GM23338 (cell line): ENCODE results near the gene SMYD3. TPM values are rescaled to one million over a fixed set of nuclear protein-coding genes. Genes with fewer than 3 reads are reported as not detected.

ENCODE experiments used
- ATAC-seq: fragments of 200-7000 bp; cut with Tn5 transposase; 3 replicates; pipeline ENCODE4 v1.9.1; 2020
- DNase-seq: peaks from one replicate; pipeline ENCODE4 v3.0.0-alpha.2; 2015; ENCODE audit warnings: low spot score
- H2AFZ ChIP-seq: fragments of 200-600 bp; sonication (generic); 2 replicates; pipeline ENCODE4 v1.8.0; 2016; ENCODE audit warnings: antibody characterized with exemption, mild to moderate bottlenecking, moderate library complexity
- H3F3A ChIP-seq: fragments of 200-600 bp; sonication (generic); replicated peaks from 2 replicates; pipeline ENCODE4 v1.8.0; 2017; ENCODE audit warnings: antibody characterized with exemption, mixed run types, low read depth
- H3K27ac ChIP-seq: fragments of 200-600 bp; sonication (generic); 2 replicates; pipeline ENCODE4 v1.6.1; 2016; ENCODE audit warnings: low read depth
- H3K27me3 ChIP-seq: fragments of 200-600 bp; sonication (generic); 2 replicates; pipeline ENCODE4 v1.8.0; 2016; ENCODE audit warnings: mild to moderate bottlenecking, mixed run types, moderate library complexity; ENCODE audit not compliant: insufficient read depth
- H3K36me3 ChIP-seq: fragments of 200-600 bp; sonication (generic); 2 replicates; pipeline ENCODE4 v1.8.0; 2016; ENCODE audit warnings: mild to moderate bottlenecking; ENCODE audit not compliant: insufficient read depth
- H3K4me1 ChIP-seq: fragments of 200-600 bp; sonication (generic); 2 replicates; pipeline ENCODE4 v1.8.0; 2016; ENCODE audit warnings: mild to moderate bottlenecking, moderate library complexity; ENCODE audit not compliant: insufficient read depth
- H3K4me2 ChIP-seq: fragments of 200-600 bp; sonication (generic); 2 replicates; pipeline ENCODE4 v1.7.1; 2017; ENCODE audit warnings: mixed run types
- H3K4me3 ChIP-seq: fragments of 200-600 bp; sonication (generic); 2 replicates; pipeline ENCODE4 v1.6.1; 2016; ENCODE audit warnings: mixed run types
- H3K79me2 ChIP-seq: fragments of 200-600 bp; sonication (generic); replicated peaks from 2 replicates; pipeline ENCODE4 v1.8.0; 2017; ENCODE audit warnings: mild to moderate bottlenecking; ENCODE audit not compliant: insufficient read depth
- H3K9me2 ChIP-seq: fragments of 200-600 bp; sonication (generic); 2 replicates; pipeline ENCODE4 v1.8.0; 2017; ENCODE audit not compliant: insufficient read depth
- H4K20me1 ChIP-seq: fragments of 200-600 bp; sonication (generic); replicated peaks from 2 replicates; pipeline ENCODE4 v1.8.0; 2017; ENCODE audit warnings: mild to moderate bottlenecking; ENCODE audit not compliant: insufficient read depth
- H3K27ac Mint-ChIP-seq: 2 replicates; pipeline ENCODE4 v1.8.0; 2020; ENCODE audit warnings: inconsistent platforms, mild to moderate bottlenecking, moderate library complexity, mixed read lengths
- H3K27me3 Mint-ChIP-seq: 3 replicates; pipeline ENCODE4 v1.8.0; 2022; ENCODE audit warnings: low read depth, mild to moderate bottlenecking, moderate library complexity, mixed read lengths, inconsistent platforms; ENCODE audit not compliant: insufficient read depth, poor library complexity
- H3K36me3 Mint-ChIP-seq: 3 replicates; pipeline ENCODE4 v1.8.0; 2021; ENCODE audit warnings: low read depth, mild to moderate bottlenecking, inconsistent platforms, moderate library complexity, mixed read lengths
- H3K4me1 Mint-ChIP-seq: 3 replicates; pipeline ENCODE4 v1.8.0; 2020; ENCODE audit warnings: mild to moderate bottlenecking, inconsistent platforms, mixed read lengths
- H3K4me3 Mint-ChIP-seq: 3 replicates; pipeline ENCODE4 v1.8.0; 2021; ENCODE audit warnings: moderate library complexity, mild to moderate bottlenecking, inconsistent platforms, mixed read lengths
- H3K9me3 Mint-ChIP-seq: 3 replicates; pipeline ENCODE4 v1.8.0; 2020; ENCODE audit warnings: moderate library complexity, mild to moderate bottlenecking, inconsistent platforms, mixed read lengths
- CREB1 ChIP-seq: fragments of 250-450 bp; sonication (Bioruptor Pico); IDR thresholded peaks from 2 replicates; pipeline ENCODE4 v1.5.0; 2020; ENCODE audit warnings: low read depth, mild to moderate bottlenecking, moderate library complexity
- EZH2 ChIP-seq: fragments of 200-600 bp; sonication (generic); IDR thresholded peaks from one replicate; pipeline ENCODE4 v1.8.0; 2017; ENCODE audit warnings: antibody characterized with exemption, mild to moderate bottlenecking, low read depth; ENCODE audit not compliant: unreplicated experiment
- EZH2phosphoT487 ChIP-seq: fragments of 200-600 bp; sonication (generic); IDR thresholded peaks from one replicate; pipeline ENCODE4 v1.8.1; 2018; ENCODE audit warnings: antibody characterized with exemption; ENCODE audit not compliant: unreplicated experiment
- JUNB ChIP-seq: IDR thresholded peaks from one replicate; pipeline ENCODE4 v1.6.1; 2016; ENCODE audit warnings: antibody characterized with exemption; ENCODE audit not compliant: unreplicated experiment
- NANOG ChIP-seq: IDR thresholded peaks from 2 replicates; pipeline ENCODE4 v1.6.1; 2016; ENCODE audit warnings: antibody characterized with exemption, borderline replicate concordance
- POLR2AphosphoS5 ChIP-seq: IDR thresholded peaks from 2 replicates; pipeline ENCODE4 v1.6.1; 2016; ENCODE audit warnings: antibody characterized with exemption, low read depth
- STAT1 ChIP-seq: IDR thresholded peaks from one replicate; pipeline ENCODE4 v1.6.1; 2016; ENCODE audit warnings: antibody characterized with exemption; ENCODE audit not compliant: unreplicated experiment
- ZNF114 ChIP-seq: fragments of 250-450 bp; sonication (Bioruptor Pico); IDR thresholded peaks from 2 replicates; pipeline ENCODE4 v1.5.0; 2020; ENCODE audit warnings: mild to moderate bottlenecking, moderate library complexity
- ZNF331 ChIP-seq: fragments of 250-450 bp; sonication (Bioruptor Pico); IDR thresholded peaks from 2 replicates; pipeline ENCODE4 v1.5.0; 2020; ENCODE audit warnings: low read depth, mild to moderate bottlenecking, moderate library complexity
- polyA plus RNA-seq: library from polyadenylated mRNA; unstranded; fragments of >200 nt; fragmentation: Nextera tagmentation; extraction: Ambion mirVana; gene quantifications from 2 replicates; pipeline ENCODE4 v1.2.1, GENCODE V29; 2016
- total RNA-seq: library from RNA; depleted of rRNA; stranded (reverse); fragments of >200 nt; shearing (Covaris generic); gene quantifications from 2 replicates; pipeline ENCODE4 v1.2.3, GENCODE V29; 2014
- TF ChIP-seq, protein P1 (sequence below): IDR thresholded peaks from one replicate; pipeline ENCODE4 v1.6.1; 2018; ENCODE audit warnings: antibody characterized with exemption; ENCODE audit not compliant: unreplicated experiment
- TF ChIP-seq, protein P2 (sequence below), 2 experiments: fragments of 200-600 bp in 1 of 2; sonication (generic) in 1 of 2; conservative IDR thresholded peaks; 2 replicates each; pipeline versions ENCODE4 v1.5.1 to v1.6.1; 2016 to 2017; ENCODE audit warnings: antibody characterized with exemption in 2 of 2, low read depth in 2 of 2, mild to moderate bottlenecking in 2 of 2, moderate library complexity in 1 of 2
- TF ChIP-seq, protein P3 (sequence below): IDR thresholded peaks from 2 replicates; pipeline ENCODE4 v1.6.1; 2016; ENCODE audit warnings: antibody characterized with exemption
- TF ChIP-seq, protein P4 (sequence below): fragments of 250-450 bp; sonication (Bioruptor Pico); IDR thresholded peaks from 2 replicates; pipeline ENCODE4 v1.5.0; 2020; ENCODE audit warnings: mild to moderate bottlenecking, moderate library complexity

Gene SMYD3
- total and polyA plus RNA-seq, 2 experiments from 2014 or later = 31.8 to 34.4 TPM

DNA sequence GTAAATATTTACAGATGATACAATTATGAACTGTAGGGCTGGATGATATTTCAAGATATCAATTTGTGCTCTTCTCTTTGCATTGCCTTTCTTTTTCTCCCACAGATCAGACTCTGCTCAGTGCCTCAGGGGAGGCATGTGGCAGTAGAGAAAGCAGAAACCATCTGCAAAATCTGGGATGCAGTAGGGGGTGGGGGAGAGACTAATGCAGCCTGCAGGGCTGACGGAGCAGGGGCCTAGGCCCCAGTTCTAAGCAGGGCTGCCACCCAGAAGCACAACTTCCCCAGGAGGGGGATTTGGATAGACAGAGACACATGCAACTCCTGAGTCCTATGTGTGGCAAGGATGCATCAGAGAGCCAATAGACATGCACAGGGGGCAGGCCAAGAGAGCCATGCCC, 511.6 kb downstream of the SMYD3 start:
- H3K36me3 Mint-ChIP-seq = no peaks in the 10 kb centered on the region
- Histone ChIP-seq H3K4me1 (peaks cover 11% of the 10 kb centered on the region), H3K4me3 (no peak overlapping the region), H4K20me1 (no peaks in the 10 kb centered on the region; the same call in 1 of the 2 replicates), H3K9me2 (no peaks in the 10 kb centered on the region), H3F3A (no peaks in the 10 kb centered on the region), H3K36me3 (no peaks in the 10 kb centered on the region), H3K27ac (no peak overlapping the region), H3K27me3 (no peaks in the 10 kb centered on the region), H3K4me2 (no peak overlapping the region), H3K79me2 (no peaks in the 10 kb centered on the region), H2AFZ (no peak overlapping the region)
- H3K27me3 Mint-ChIP-seq = no peaks in the 10 kb centered on the region
- TF ChIP-seq, protein P1, sequence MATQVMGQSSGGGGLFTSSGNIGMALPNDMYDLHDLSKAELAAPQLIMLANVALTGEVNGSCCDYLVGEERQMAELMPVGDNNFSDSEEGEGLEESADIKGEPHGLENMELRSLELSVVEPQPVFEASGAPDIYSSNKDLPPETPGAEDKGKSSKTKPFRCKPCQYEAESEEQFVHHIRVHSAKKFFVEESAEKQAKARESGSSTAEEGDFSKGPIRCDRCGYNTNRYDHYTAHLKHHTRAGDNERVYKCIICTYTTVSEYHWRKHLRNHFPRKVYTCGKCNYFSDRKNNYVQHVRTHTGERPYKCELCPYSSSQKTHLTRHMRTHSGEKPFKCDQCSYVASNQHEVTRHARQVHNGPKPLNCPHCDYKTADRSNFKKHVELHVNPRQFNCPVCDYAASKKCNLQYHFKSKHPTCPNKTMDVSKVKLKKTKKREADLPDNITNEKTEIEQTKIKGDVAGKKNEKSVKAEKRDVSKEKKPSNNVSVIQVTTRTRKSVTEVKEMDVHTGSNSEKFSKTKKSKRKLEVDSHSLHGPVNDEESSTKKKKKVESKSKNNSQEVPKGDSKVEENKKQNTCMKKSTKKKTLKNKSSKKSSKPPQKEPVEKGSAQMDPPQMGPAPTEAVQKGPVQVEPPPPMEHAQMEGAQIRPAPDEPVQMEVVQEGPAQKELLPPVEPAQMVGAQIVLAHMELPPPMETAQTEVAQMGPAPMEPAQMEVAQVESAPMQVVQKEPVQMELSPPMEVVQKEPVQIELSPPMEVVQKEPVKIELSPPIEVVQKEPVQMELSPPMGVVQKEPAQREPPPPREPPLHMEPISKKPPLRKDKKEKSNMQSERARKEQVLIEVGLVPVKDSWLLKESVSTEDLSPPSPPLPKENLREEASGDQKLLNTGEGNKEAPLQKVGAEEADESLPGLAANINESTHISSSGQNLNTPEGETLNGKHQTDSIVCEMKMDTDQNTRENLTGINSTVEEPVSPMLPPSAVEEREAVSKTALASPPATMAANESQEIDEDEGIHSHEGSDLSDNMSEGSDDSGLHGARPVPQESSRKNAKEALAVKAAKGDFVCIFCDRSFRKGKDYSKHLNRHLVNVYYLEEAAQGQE = no peak
- TF ChIP-seq CREB1 (CRISPR knock-in tag) (no peak), EZH2 (no peak), EZH2phosphoT487 (no peak), JUNB (no peak), POLR2AphosphoS5 (no peak), ZNF114 (CRISPR knock-in tag) (no peak), STAT1 (no peak), ZNF331 (CRISPR knock-in tag) (no peak), NANOG (no peak)
- TF ChIP-seq, protein P2, sequence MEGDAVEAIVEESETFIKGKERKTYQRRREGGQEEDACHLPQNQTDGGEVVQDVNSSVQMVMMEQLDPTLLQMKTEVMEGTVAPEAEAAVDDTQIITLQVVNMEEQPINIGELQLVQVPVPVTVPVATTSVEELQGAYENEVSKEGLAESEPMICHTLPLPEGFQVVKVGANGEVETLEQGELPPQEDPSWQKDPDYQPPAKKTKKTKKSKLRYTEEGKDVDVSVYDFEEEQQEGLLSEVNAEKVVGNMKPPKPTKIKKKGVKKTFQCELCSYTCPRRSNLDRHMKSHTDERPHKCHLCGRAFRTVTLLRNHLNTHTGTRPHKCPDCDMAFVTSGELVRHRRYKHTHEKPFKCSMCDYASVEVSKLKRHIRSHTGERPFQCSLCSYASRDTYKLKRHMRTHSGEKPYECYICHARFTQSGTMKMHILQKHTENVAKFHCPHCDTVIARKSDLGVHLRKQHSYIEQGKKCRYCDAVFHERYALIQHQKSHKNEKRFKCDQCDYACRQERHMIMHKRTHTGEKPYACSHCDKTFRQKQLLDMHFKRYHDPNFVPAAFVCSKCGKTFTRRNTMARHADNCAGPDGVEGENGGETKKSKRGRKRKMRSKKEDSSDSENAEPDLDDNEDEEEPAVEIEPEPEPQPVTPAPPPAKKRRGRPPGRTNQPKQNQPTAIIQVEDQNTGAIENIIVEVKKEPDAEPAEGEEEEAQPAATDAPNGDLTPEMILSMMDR (conservative IDR thresholded peaks at IDR 0.05; ENCODE audit: low read depth in 2 of 2) = no peak
- TF ChIP-seq, protein P3, sequence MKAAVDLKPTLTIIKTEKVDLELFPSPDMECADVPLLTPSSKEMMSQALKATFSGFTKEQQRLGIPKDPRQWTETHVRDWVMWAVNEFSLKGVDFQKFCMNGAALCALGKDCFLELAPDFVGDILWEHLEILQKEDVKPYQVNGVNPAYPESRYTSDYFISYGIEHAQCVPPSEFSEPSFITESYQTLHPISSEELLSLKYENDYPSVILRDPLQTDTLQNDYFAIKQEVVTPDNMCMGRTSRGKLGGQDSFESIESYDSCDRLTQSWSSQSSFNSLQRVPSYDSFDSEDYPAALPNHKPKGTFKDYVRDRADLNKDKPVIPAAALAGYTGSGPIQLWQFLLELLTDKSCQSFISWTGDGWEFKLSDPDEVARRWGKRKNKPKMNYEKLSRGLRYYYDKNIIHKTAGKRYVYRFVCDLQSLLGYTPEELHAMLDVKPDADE = no peak
- TF ChIP-seq, protein P4, sequence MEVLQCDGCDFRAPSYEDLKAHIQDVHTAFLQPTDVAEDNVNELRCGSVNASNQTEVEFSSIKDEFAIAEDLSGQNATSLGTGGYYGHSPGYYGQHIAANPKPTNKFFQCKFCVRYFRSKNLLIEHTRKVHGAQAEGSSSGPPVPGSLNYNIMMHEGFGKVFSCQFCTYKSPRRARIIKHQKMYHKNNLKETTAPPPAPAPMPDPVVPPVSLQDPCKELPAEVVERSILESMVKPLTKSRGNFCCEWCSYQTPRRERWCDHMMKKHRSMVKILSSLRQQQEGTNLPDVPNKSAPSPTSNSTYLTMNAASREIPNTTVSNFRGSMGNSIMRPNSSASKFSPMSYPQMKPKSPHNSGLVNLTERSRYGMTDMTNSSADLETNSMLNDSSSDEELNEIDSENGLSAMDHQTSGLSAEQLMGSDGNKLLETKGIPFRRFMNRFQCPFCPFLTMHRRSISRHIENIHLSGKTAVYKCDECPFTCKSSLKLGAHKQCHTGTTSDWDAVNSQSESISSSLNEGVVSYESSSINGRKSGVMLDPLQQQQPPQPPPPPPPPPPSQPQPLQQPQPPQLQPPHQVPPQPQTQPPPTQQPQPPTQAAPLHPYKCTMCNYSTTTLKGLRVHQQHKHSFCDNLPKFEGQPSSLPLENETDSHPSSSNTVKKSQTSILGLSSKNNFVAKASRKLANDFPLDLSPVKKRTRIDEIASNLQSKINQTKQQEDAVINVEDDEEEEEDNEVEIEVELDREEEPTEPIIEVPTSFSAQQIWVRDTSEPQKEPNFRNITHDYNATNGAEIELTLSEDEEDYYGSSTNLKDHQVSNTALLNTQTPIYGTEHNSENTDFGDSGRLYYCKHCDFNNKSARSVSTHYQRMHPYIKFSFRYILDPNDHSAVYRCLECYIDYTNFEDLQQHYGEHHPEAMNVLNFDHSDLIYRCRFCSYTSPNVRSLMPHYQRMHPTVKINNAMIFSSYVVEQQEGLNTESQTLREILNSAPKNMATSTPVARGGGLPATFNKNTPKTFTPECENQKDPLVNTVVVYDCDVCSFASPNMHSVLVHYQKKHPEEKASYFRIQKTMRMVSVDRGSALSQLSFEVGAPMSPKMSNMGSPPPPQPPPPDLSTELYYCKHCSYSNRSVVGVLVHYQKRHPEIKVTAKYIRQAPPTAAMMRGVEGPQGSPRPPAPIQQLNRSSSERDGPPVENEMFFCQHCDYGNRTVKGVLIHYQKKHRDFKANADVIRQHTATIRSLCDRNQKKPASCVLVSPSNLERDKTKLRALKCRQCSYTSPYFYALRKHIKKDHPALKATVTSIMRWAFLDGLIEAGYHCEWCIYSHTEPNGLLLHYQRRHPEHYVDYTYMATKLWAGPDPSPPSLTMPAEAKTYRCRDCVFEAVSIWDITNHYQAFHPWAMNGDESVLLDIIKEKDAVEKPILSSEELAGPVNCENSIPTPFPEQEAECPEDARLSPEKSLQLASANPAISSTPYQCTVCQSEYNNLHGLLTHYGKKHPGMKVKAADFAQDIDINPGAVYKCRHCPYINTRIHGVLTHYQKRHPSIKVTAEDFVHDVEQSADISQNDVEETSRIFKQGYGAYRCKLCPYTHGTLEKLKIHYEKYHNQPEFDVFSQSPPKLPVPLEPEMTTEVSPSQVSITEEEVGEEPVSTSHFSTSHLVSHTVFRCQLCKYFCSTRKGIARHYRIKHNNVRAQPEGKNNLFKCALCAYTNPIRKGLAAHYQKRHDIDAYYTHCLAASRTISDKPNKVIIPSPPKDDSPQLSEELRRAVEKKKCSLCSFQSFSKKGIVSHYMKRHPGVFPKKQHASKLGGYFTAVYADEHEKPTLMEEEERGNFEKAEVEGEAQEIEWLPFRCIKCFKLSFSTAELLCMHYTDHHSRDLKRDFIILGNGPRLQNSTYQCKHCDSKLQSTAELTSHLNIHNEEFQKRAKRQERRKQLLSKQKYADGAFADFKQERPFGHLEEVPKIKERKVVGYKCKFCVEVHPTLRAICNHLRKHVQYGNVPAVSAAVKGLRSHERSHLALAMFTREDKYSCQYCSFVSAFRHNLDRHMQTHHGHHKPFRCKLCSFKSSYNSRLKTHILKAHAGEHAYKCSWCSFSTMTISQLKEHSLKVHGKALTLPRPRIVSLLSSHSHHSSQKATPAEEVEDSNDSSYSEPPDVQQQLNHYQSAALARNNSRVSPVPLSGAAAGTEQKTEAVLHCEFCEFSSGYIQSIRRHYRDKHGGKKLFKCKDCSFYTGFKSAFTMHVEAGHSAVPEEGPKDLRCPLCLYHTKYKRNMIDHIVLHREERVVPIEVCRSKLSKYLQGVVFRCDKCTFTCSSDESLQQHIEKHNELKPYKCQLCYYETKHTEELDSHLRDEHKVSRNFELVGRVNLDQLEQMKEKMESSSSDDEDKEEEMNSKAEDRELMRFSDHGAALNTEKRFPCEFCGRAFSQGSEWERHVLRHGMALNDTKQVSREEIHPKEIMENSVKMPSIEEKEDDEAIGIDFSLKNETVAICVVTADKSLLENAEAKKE (CRISPR knock-in tag) = no peak
- ATAC-seq (peak; percentile 52), DNase-seq (no peak)
- no peak overlapping the region for H3K4me3 Mint-ChIP-seq
- no peak overlapping the region for H3K27ac Mint-ChIP-seq
- H3K4me1 Mint-ChIP-seq = peaks cover 19% of the 10 kb centered on the region
- H3K9me3 Mint-ChIP-seq = no peaks in the 10 kb centered on the region
